GM18511 (cell line): ENCODE measurements around the gene PEX1.
"Not testable (repeated sequence)": the region's sequence is repeated elsewhere in the genome, so short reads cannot be mapped to it uniquely, and the experiment has no call there.

Experiments
- ATAC-seq: cut with Tn5 transposase; IDR thresholded peaks from one replicate; pipeline ENCODE4 v1.9.1; 2021; ENCODE audit warnings: mild to moderate bottlenecking, moderate library complexity; ENCODE audit not compliant: unreplicated experiment

Gene PEX1

DNA sequence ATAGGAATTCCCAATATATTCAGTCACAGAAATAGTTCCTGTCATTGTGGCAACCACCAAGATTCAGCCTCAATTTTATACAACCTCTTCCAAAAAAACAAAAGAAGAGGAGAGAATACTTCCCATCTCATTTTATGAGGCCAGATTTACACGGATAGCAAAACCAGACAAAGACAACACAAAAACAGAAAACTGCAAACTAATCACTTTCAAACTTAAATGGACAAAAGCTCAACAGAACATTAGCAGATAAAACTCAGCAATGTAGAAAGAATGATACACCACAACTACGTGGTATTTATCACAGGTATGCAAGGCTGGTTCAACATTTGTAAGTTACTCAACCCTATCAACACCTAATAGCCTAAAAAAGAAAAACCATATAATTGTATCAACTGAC is 22.0 kb downstream of the PEX1 start:
- no peak for ATAC-seq

DNA sequence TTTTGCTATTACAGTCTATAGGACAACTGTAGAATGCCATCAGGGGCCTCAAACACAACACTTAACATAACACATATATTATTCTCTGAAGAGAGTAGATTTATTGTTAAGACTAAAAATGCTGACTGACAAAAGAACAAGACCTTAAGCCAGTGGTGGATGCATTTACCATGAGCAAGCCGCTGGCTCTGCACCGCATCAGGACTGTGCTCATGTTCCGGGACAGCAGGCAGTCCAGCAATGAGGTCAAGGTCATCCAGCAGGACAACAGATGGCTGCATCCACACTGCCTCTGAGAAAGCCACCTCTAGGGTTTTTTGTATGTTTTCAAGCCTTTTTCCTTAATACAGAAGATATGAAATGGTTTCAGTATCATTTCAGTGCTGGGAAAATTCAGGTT is 23.8 kb downstream of the PEX1 start:
- no peak for ATAC-seq

DNA sequence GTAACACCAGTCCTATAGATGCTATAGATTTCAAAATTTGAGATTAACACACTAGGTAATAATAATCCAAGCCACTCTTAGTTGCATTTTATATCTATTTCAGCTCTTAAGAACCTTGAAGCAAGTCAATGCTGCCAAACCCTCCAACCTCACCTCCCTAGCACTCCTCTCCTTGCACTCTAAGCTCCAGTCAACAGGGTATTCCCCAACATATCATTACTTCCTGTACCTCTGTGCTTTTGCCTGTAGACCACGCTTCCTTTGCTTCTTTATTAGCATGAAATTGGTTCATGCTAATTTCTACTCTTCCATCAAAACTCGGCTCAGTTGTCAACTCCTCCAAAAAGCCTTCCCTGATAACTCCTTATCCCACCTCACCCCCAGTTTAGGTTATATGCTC is 24.6 kb downstream of the PEX1 start:
- no peak for ATAC-seq

DNA sequence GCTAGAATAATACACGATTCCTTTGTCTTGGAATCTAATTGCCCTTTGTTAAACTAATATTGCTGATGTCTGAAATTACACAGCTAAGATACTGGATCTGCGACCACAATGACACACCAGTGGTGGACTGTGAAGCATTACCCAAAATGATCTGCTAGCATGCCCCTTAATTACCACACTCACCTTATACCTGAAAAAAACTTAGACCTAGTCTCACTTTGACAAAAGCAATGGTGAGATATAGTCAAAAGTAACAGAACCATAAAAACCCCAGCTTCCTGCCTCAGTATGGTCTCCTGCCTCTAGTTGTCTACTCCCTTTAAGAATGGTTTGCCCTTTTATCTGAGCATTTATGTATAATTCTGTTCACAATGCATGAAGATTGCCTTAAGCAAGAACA is 29.8 kb downstream of the PEX1 start:
- ATAC-seq: no peak

DNA sequence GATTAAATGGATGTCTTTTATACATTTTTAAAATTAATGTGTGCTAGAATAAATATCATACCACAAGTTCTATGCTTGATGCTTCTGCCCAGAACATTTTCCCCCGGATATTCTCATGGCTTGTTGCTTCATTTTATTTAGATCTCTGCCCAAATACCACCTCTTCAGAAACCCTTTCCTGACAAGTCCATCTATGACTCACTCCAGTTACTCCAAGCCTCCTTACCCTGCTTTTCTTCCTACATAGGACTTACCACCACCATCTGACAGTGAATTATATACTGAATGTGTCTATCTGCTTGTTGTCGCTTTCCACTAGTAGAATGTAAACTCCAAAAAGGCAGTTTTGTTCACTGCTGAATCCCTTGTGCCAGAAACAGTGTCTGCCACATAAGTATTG is 31.4 kb downstream of the PEX1 start:
- no peak for ATAC-seq

DNA sequence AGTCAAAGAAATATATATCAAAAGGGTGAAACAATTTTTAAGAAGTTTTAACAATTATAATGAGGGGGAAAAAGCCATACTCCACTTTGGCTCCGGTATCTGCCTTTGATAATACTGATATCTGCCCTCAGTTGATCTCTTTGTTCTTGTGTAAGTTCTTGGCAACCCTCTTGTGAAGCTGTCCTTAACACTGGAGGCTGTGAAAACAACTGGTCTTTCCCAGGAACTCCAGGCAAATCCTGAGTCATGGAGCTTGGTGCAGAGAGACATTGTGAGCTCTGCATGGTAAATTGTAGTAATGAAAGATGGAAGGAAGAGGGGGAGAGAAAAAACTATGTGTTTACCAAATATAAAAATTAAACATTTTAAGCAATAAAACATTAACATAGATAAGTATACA is 38.7 kb downstream of the PEX1 start:
- ATAC-seq: no peak

DNA sequence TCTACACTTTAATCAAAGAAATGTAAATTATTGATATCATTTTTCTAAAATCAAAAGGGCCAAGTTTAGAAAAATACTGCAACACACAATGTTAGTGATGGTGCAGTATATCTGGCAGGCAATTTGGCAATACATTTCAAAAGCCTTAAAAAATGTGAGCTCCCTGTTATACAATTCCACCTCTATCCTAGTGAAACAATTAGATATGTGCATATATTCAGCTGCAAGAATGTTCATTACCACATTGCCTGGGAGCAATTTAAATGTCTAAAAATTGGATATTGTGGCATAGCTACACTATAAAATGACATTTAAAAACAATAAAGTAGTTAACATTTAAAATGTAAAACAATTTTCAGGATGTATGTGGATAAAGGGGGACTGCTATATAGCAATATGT is 40.5 kb downstream of the PEX1 start:
- no peak for ATAC-seq

DNA sequence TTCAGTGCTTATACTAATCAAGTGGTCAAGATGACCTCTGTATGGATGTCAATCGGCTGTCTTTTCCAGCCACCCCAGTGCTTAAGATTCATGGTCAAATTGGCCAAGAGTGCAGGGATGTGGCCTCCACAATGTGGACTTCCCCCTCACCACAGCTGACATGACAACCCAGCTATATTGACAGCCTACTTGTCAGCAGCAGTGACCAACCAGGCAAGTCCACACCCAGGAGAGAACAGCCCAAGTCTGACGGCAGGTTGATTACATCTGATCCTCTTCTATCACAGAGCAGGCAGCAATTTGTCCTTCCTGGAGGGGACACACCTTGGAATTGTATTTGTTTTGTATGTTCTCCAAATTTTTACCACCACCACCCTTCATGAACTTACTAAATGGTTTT is 42.3 kb downstream of the PEX1 start:
- ATAC-seq: no peak

DNA sequence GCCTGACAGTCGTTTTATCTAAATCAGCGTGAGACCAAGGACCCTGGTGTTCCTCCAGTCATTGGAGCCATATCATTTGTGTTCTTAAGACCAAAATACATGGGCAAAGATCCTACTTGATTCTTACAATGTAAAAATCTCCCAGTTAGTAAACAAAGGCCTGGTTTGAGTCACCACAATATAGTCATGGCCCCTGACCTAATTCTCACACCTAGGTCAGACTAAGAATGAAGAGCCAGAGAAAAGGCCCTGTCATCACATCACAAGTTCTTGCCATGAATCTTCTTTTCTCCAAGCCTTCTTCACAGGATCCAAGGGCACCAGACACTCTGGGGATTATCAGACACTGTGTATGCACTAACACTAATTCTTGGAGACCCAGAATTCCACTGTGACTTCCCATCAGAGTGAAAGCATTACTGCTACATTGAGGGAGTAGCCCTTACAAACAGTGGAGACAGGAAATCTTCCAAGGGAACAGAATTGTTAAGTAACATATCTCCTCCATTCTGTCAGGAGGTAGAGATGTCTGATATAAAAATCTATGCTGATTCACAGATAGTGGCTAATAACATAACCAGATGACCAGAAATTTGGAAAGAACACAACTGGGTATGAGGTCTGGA is 42.9 kb downstream of the PEX1 start:
- no peak for ATAC-seq

DNA sequence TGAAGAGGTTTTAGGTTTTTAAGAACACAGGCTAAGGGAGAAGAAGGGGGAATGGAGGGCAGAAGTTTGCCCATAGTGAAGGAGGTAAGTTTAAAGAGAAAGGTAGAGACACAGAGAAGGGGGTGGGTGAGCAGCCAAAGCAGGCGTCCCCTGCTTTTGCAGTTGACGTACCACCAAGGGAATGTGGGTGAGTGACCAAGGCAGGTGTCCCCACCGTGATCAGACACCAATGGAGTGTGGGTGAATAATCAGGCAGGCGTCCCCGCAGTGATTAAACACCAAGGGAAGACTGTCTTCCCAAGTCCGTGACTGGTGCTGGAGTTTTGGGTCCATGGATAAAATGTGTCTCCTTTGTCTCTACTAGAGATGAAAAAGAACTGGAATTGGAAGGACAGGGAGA is 44.1 kb downstream of the PEX1 start:
- not testable (repeated sequence) for ATAC-seq

DNA sequence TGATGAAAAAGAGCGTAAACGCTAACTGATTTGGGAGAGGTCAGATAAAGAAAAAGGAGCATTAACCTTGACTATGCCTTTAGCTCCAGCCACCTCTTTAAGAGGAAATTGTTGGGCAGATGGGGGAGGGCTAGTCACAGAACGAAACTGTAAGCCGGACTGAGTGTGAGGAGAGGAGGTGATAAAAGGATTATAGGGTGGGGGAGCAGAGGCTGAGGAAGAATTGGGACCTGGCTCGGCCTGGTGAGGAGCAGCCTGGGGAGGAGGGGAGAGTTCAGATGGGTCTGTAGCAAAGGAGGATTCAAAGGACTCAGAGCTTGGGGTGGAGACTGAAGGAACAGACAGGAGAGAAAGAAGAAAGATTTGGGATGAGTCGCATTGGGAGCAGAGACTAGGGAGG is 44.7 kb downstream of the PEX1 start:
- ATAC-seq: not testable (repeated sequence)

DNA sequence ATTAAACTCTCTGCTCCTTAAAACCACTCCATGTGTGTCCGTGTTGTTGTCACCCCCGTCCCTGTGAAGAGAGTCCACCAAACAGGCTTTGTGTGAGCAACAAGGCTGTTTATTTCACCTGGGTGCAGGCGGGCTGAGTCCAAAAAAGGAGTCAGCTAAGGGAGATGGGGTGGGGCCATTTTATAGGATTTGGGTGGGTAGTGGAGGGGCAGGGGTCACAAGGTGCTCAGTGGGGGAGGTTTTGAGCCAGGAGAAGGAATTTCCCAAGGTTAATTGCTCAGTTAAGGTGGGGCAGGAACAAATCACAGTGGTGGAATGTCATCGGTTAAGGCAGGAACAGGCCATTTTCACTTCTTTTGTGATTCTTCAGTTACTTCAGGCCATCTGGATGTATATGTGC is 49.2 kb downstream of the PEX1 start:
- ATAC-seq: not testable (repeated sequence)

DNA sequence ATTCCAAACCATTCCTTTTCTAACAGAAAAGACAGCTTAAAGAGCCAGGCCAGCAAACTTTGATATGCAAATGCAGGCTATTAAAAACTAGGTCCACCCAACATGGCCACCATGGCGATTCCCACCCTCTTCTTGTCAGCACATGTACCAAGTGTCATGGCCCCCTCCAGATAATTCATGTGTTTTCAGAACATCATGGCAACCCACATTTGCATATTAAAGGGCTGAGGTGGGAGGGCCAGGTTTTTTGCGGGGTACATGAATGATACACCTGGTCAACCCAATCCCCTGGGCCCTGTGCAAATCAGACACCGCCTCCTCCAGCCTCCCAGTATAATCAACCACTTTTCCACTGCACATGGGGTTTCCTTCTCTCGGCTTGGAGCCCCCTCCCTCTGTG is 49.6 kb downstream of the PEX1 start:
- no peak for ATAC-seq

DNA sequence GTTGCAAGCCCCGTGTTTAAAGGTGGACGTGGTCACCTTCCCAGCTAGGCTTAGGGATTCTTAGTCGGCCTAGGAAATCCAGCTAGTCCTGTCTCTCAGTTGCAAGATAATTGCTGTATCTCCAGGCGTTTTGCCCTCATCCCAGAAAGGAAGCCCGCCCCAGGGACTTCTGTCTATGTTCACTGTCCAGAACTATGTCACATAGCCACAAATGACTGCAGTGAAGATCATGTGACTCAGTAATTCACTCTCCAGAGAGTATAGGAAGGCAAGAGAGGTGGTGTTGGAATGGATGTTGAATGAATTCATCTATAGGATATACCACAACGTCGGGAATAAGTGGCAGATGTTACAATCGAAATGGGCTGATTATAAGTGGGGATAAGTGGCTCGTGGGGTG is 50.2 kb downstream of the PEX1 start:
- ATAC-seq: no peak

DNA sequence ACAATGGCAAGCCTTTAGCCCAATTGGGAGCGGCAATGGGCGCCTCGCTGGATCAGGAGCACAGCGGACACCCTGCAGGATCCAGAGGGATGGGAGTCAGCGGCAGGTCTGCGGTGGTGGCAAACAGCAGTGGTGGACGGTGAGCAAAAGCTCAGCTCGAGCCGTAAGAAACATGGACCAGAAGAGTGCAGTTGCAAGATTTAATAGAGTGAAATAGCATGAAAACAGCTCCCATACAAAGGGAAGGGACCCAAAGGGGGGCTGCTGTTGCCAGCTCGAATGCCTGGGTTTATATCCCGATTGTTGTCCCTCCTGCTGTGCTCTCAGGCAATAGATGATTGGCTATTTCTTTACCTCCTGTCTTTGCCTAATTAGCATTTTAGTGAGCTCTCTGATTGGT is 50.6 kb downstream of the PEX1 start, which contains the start of gene ERVW-1:
Gene ERVW-1 (minus strand): TSS at position 266 of the 400 bp plus-strand sequence. CDS start 7,565 bp downstream, outside the sequence.
- ATAC-seq: not testable (repeated sequence)

DNA sequence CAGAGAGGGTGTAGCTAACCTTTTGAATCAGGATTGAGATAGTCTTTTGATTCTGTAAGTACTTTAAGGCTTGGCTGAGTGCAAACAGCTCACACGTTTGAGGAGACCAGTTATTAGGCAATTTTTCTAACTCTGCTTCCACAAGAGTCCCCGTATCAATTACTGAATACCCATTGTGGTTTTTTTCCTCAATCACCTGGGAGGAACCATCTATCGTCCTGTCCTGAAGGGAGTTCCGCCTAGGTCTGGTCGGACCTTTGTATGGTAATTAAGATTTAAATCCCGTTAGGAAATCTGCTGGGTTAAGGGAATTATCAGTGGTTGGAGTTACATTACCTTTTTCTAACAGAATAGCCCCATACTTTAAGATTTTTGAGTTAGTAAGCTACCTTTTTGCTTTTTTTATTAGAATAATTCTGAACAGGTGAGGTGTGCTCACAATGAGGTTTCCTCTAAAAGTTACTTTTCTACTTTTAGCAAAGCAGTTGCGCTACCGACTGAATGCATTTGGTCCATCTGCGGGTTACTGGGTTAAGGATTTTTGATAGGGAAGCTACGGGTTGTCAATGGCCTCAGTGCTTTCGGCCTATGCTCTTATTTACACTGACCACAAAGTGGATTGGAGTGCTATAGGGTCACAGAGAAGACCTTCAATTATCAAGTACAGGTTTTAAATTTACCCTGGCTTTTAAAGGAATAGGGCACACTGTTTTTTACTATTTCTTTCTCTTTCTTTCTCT is 52.3 kb downstream of the PEX1 start:
- not testable (repeated sequence) for ATAC-seq

DNA sequence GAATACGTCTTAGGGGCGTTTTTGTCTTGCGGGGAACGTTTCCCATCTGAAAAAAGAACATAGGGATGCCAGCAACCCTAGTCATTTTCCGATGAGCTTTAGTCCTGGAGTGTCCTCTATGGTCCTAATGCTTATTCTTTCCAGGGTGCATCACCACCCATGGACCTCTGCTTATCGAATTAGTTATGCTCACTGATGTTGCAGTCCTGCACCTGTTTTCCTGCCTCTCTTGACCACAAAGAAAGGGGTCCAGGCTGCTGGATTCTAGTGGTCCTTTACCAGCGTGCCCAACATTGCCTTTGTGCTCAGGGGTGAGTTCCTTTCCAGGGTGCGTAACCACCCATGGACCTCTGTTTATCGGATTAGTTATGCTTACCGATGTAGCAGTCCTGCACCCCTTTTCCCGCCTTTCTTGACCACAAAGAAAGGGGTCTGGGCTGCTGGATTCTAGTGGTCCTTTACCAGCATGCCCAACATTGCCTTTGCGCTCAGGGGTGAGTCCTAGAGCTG is 53.0 kb downstream of the PEX1 start:
- ATAC-seq: not testable (repeated sequence)

DNA sequence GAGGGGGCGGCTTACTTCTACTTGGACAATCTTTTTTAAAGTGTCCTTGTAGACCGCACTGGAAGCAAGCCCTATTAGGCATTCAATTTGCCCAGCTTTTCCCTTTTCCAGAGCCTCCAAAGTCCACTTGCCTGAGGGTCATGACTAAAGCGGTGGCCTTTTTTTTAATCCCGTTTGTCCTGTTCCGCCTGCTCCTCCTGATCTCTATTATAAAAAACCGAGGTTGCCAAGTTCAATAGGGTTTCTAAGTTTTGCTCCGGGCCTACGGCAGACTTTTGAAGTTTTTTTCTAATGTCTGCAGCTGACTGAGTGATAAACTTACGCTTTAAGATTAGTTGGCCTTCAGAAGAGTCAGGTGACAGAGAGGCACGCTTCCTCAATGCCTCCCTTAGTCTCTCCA is 54.3 kb downstream of the PEX1 start:
- not testable (repeated sequence) for ATAC-seq

DNA sequence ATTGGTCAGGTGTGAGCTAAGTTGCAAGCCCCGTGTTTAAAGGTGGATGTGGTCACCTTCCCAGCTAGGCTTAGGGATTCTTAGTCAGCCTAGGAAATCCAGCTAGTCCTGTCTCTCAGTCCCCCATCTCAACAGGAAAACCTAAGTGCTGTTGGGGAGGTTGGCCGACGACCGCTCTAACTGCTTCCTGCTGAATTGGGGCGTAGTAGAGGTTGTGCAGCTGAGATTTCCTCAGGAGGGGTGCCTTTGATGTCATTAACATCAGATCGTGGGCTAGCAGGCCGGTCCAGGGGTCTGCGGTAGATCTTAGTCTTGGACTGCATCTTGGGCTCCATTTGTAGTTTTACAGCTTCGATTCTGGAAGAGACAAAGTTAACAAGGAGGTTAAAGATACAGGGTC is 59.7 kb downstream of the PEX1 start:
- not testable (repeated sequence) for ATAC-seq

DNA sequence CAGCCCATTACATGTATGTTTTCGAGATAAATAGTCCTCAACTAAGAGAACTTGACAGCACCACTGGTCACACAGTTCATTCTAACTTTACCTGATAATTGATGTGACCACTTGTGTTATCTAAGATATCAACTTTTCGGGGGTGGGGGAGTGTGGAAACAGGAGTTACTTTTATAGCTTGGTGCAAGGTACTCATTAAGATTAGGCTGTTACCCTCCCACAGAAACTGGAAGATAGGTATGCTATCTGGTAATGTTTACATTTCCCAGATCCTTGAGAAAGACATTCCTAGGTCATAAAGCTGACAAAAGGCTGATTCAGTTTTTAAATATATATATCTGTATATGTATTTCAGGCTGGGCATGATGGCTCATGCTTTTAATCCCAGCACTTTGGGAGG is 61.6 kb downstream of the PEX1 start:
- ATAC-seq: no peak

DNA sequence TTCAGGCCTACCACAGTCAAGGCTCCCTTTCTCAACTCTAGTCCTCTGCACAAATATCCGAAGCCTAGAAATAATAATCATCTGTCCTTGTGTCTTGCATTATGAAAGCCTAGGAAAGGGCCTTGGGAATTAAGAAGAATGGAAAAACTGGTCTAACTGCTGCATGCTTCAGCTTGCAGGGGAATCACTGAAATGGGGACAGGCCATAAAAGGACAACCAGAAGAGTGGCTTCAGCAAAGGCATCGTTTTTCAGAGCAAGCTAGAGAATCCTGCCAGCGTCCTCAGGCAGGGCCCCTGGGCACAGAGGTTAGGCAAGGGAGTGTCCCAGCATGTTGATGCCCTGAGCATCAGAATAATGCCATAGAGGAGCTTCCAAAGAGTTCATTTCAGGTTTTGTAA is 63.8 kb downstream of the PEX1 start:
- ATAC-seq: no peak

DNA sequence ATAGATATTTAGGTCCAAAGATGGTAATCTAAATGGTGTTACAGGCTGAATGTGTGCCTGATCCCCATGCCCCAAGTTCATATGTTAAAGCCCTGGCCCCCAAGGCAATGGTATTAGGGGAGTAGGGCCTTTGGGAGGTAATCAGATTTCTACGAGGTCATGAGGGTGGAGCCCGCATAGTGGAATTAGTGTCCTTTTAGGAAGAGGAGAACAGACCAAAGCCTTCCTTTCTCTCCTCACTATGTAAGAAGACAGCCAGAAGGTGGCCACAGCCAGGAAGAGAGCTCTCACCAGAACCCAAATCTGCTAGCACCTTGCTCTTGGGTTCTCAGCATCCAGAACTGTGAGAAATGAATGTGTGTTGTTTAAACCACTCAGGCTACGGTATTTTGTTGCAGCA is 65.8 kb downstream of the PEX1 start:
- ATAC-seq: no peak
